Right cardiac atrium (tissue), 5 donors: ENCODE measurements around the gene LRCH2. TPM values are rescaled to one million over a fixed set of nuclear protein-coding genes. Genes with fewer than 3 reads are reported as not detected.
A peak's percentile ranks its signal among the peaks of the same experiment; 100 is the strongest.
"Not testable (repeated sequence)": the region's sequence is repeated elsewhere in the genome, so short reads cannot be mapped to it uniquely, and the experiment has no call there.

Source experiments
- ATAC-seq, 2 donors: fragments of 200-7000 bp; cut with Tn5 transposase; one replicate each; pipeline versions ENCODE4 v1.8.0 to v1.9.1; 2020; ENCODE audit warnings: moderate library complexity in 2 of 2, mild to moderate bottlenecking in 1 of 2
- DNase-seq, 3 donors: peaks; one replicate each; pipeline ENCODE4 v3.0.0-alpha.2; 2020
- H3K27ac ChIP-seq: one replicate; pipeline ENCODE4 v1.5.1; 2013; ENCODE audit warnings: mild to moderate bottlenecking, low read length, control low read depth, moderate library complexity
- H3K27me3 ChIP-seq: one replicate; pipeline ENCODE4 v1.6.1; 2013; ENCODE audit not compliant: control insufficient read depth, insufficient read depth
- H3K4me1 ChIP-seq: one replicate; pipeline ENCODE4 v1.6.1; 2013; ENCODE audit warnings: low read length; ENCODE audit not compliant: control insufficient read depth, insufficient read depth
- H3K4me3 ChIP-seq: one replicate; pipeline ENCODE4 v1.5.1; 2013; ENCODE audit warnings: low read length, control low read depth
- H3K9me3 ChIP-seq: one replicate; pipeline ENCODE4 v1.6.1; 2013; ENCODE audit warnings: low read length; ENCODE audit not compliant: control insufficient read depth
- WGBS: extraction: QIAGEN DNeasy Blood & Tissue Kit; methylation state at CpG from one replicate; pipeline ENCODE4 v1.1.7; 2013; 5-methylcytosine and 5-hydroxymethylcytosine counted together
- intact Hi-C, 4 donors: fragments of 100-400 bp; cut with DNase I; formaldehyde crosslinking; loops; one replicate each; pipeline versions ENCODE4 v1.11.0 to v1.14.0; 2022 to 2023
- polyA plus RNA-seq: library from polyadenylated mRNA; stranded (reverse); fragments of 200-250 nt; gene quantifications from one replicate; pipeline ENCODE4 v1.2.3, GENCODE V29; 2013
- total RNA-seq, 4 donors: library from RNA; stranded (reverse); fragmentation: NEBNext Ultra II Directional; extraction: Animal tissue kit (Norgen Biotek cat#: 25700); gene quantifications; one replicate each; pipeline ENCODE4 v1.2.1, GENCODE V29; 2021
- donor health status: healthy with polysubstance abuse.
- donor health status: DM: no; HTN: yes; CAD: no.
- donor health status: DM: no; HTN: no; CAD: no.
- donor health status: DM: no; HTN: yes; CAD: no; lungs with severe emphysema.
- donor health status: DM: yes; HTN: yes; CAD: no.

Gene LRCH2
- total and polyA plus RNA-seq, 5 donors, result 3.6 to 8.5 (median 7.3) TPM

GRCh38 chrX:115209547-115209946 lies 24.3 kb downstream of the LRCH2 start:
- ATAC-seq, H3K27me3 ChIP-seq, DNase-seq, H3K4me3 ChIP-seq, H3K9me3 ChIP-seq, H3K4me1 ChIP-seq, intact Hi-C loops, H3K27ac ChIP-seq: not testable (repeated sequence)

- Histone ChIP-seq H3K4me1 (no peaks in the 10 kb centered on the region), H3K27ac (no peak overlapping the region), H3K4me3 (no peak overlapping the region), H3K27me3 (no peaks in the 10 kb centered on the region), H3K9me3 (no peaks in the 10 kb centered on the region)
- 100% methylated on average over 1 of the region's 1 CpG for WGBS
- ATAC-seq, result no peak
- DNase-seq, result no peak
- intact Hi-C loops, result no loop called here
These were observed 29.9 kb downstream of the LRCH2 start for GRCh38 chrX:115204040-115204439.

GRCh38 chrX:115192244-115192700 lies 41.6 kb downstream of the LRCH2 start:
- no peak for DNase-seq
- Histone ChIP-seq H3K4me3 (no peak overlapping the region), H3K9me3 (no peaks in the 10 kb centered on the region), H3K27ac (no peak overlapping the region), H3K4me1 (peaks cover 5% of the 10 kb centered on the region), H3K27me3 (no peaks in the 10 kb centered on the region)
- intact Hi-C loops, result no loop called here
- no peak for ATAC-seq
- WGBS, result 95% methylated on average over 35 of the region's 35 CpGs

- no peak overlapping the region for H3K27ac ChIP-seq
- no peaks in the 10 kb centered on the region for H3K27me3 ChIP-seq
- ATAC-seq (no peak), DNase-seq (peak in 1 of 3 donors; percentile 27)
- peaks cover 5% of the 10 kb centered on the region for H3K4me1 ChIP-seq
- intact Hi-C loops, result no loop called here
- no peaks in the 10 kb centered on the region for H3K9me3 ChIP-seq
- H3K4me3 ChIP-seq, result no peak overlapping the region
- 97% methylated on average over 64 of the region's 64 CpGs for WGBS
These were observed 42.2 kb downstream of the LRCH2 start for GRCh38 chrX:115191490-115192243.

GRCh38 chrX:115190636-115191489 lies 43.0 kb downstream of the LRCH2 start:
- Histone ChIP-seq H3K4me3 (no peak overlapping the region), H3K9me3 (no peaks in the 10 kb centered on the region), H3K27me3 (no peaks in the 10 kb centered on the region), H3K4me1 (peaks cover 4% of the 10 kb centered on the region), H3K27ac (no peak overlapping the region)
- DNase-seq (peak in 1 of 3 donors; percentile 51), ATAC-seq (no peak)
- 97% methylated on average over 64 of the region's 64 CpGs for WGBS
- intact Hi-C loops, result no loop called here

GRCh38 chrX:115189646-115190635 lies 44.0 kb downstream of the LRCH2 start:
- intact Hi-C loops, result no loop called here
- DNase-seq (peak in 2 of 3 donors; percentile 46 to 51), ATAC-seq (no peak)
- no peak overlapping the region for H3K27ac ChIP-seq
- no peaks in the 10 kb centered on the region for H3K9me3 ChIP-seq
- no peak overlapping the region for H3K4me3 ChIP-seq
- no peaks in the 10 kb centered on the region for H3K27me3 ChIP-seq
- WGBS, result 98% methylated on average over 76 of the region's 76 CpGs
- no peaks in the 10 kb centered on the region for H3K4me1 ChIP-seq

GRCh38 chrX:115189110-115189509 lies 44.8 kb downstream of the LRCH2 start, which contains the start of gene RBMXL3:
Gene RBMXL3 (plus strand): TSS chrX:115189410. CDS start chrX:115189442, 32 bp downstream.
- ATAC-seq (no peak), DNase-seq (no peak)
- H3K27ac ChIP-seq, result no peak within 1 kb of the TSS
- H3K9me3 ChIP-seq, result no peaks in the 10 kb centered on the region
- no peaks in the 10 kb centered on the region for H3K27me3 ChIP-seq
- no peaks in the 10 kb centered on the region for H3K4me1 ChIP-seq
- 97% methylated on average over 16 of the region's 16 CpGs for WGBS
- intact Hi-C loops, result no loop called here
- H3K4me3 ChIP-seq, result no peak within 1 kb of the TSS

GRCh38 chrX:115183980-115184379 lies 49.9 kb downstream of the LRCH2 start:
- DNase-seq (no peak), ATAC-seq (no peak)
- Histone ChIP-seq H3K9me3 (no peaks in the 10 kb centered on the region), H3K27ac (no peak overlapping the region), H3K4me1 (no peaks in the 10 kb centered on the region), H3K27me3 (no peaks in the 10 kb centered on the region), H3K4me3 (no peak overlapping the region)
- WGBS, result 91% methylated on average over 2 of the region's 2 CpGs
- intact Hi-C loops, result no loop called here

GRCh38 chrX:115178473-115178872 lies 55.4 kb downstream of the LRCH2 start:
- Histone ChIP-seq H3K27ac (no peak overlapping the region), H3K4me3 (no peak overlapping the region), H3K27me3 (no peaks in the 10 kb centered on the region), H3K4me1 (no peaks in the 10 kb centered on the region), H3K9me3 (no peaks in the 10 kb centered on the region)
- 83% methylated on average over 1 of the region's 1 CpG for WGBS
- no peak for DNase-seq
- intact Hi-C loops, result no loop called here
- no peak for ATAC-seq

- no peaks in the 10 kb centered on the region for H3K27me3 ChIP-seq
- intact Hi-C loops, result no loop called here
- WGBS, result over 99% methylated on average over 4 of the region's 4 CpGs
- H3K27ac ChIP-seq, result no peak overlapping the region
- H3K4me3 ChIP-seq, result no peak overlapping the region
- DNase-seq (no peak), ATAC-seq (no peak)
- no peaks in the 10 kb centered on the region for H3K9me3 ChIP-seq
- no peaks in the 10 kb centered on the region for H3K4me1 ChIP-seq
These were observed 56.0 kb downstream of the LRCH2 start for GRCh38 chrX:115177932-115178331.
